GM23338 (cell line): Measurements from ENCODE around the gene PLA2G7. TPM values are rescaled to one million over a fixed set of nuclear protein-coding genes. Genes with fewer than 3 reads are reported as not detected.
"Not testable (repeated sequence)": the region's sequence is repeated elsewhere in the genome, so short reads cannot be mapped to it uniquely, and the experiment has no call there.

Source experiments
- ATAC-seq: fragments of 200-7000 bp; cut with Tn5 transposase; 3 replicates; pipeline ENCODE4 v1.9.1; 2020
- DNase-seq: peaks from one replicate; pipeline ENCODE4 v3.0.0-alpha.2; 2015; ENCODE audit warnings: low spot score
- H2AFZ ChIP-seq: fragments of 200-600 bp; sonication (generic); 2 replicates; pipeline ENCODE4 v1.8.0; 2016; ENCODE audit warnings: antibody characterized with exemption, mild to moderate bottlenecking, moderate library complexity
- H3F3A ChIP-seq: fragments of 200-600 bp; sonication (generic); replicated peaks from 2 replicates; pipeline ENCODE4 v1.8.0; 2017; ENCODE audit warnings: antibody characterized with exemption, mixed run types, low read depth
- H3K27ac ChIP-seq: fragments of 200-600 bp; sonication (generic); 2 replicates; pipeline ENCODE4 v1.6.1; 2016; ENCODE audit warnings: low read depth
- H3K27me3 ChIP-seq: fragments of 200-600 bp; sonication (generic); 2 replicates; pipeline ENCODE4 v1.8.0; 2016; ENCODE audit warnings: mild to moderate bottlenecking, mixed run types, moderate library complexity; ENCODE audit not compliant: insufficient read depth
- H3K36me3 ChIP-seq: fragments of 200-600 bp; sonication (generic); 2 replicates; pipeline ENCODE4 v1.8.0; 2016; ENCODE audit warnings: mild to moderate bottlenecking; ENCODE audit not compliant: insufficient read depth
- H3K4me1 ChIP-seq: fragments of 200-600 bp; sonication (generic); 2 replicates; pipeline ENCODE4 v1.8.0; 2016; ENCODE audit warnings: mild to moderate bottlenecking, moderate library complexity; ENCODE audit not compliant: insufficient read depth
- H3K4me2 ChIP-seq: fragments of 200-600 bp; sonication (generic); 2 replicates; pipeline ENCODE4 v1.7.1; 2017; ENCODE audit warnings: mixed run types
- H3K4me3 ChIP-seq: fragments of 200-600 bp; sonication (generic); 2 replicates; pipeline ENCODE4 v1.6.1; 2016; ENCODE audit warnings: mixed run types
- H3K79me2 ChIP-seq: fragments of 200-600 bp; sonication (generic); replicated peaks from 2 replicates; pipeline ENCODE4 v1.8.0; 2017; ENCODE audit warnings: mild to moderate bottlenecking; ENCODE audit not compliant: insufficient read depth
- H3K9me2 ChIP-seq: fragments of 200-600 bp; sonication (generic); 2 replicates; pipeline ENCODE4 v1.8.0; 2017; ENCODE audit not compliant: insufficient read depth
- H4K20me1 ChIP-seq: fragments of 200-600 bp; sonication (generic); replicated peaks from 2 replicates; pipeline ENCODE4 v1.8.0; 2017; ENCODE audit warnings: mild to moderate bottlenecking; ENCODE audit not compliant: insufficient read depth
- H3K27ac Mint-ChIP-seq: 2 replicates; pipeline ENCODE4 v1.8.0; 2020; ENCODE audit warnings: inconsistent platforms, mild to moderate bottlenecking, moderate library complexity, mixed read lengths
- H3K27me3 Mint-ChIP-seq: 3 replicates; pipeline ENCODE4 v1.8.0; 2022; ENCODE audit warnings: low read depth, mild to moderate bottlenecking, moderate library complexity, mixed read lengths, inconsistent platforms; ENCODE audit not compliant: insufficient read depth, poor library complexity
- H3K36me3 Mint-ChIP-seq: 3 replicates; pipeline ENCODE4 v1.8.0; 2021; ENCODE audit warnings: low read depth, mild to moderate bottlenecking, inconsistent platforms, moderate library complexity, mixed read lengths
- H3K4me1 Mint-ChIP-seq: 3 replicates; pipeline ENCODE4 v1.8.0; 2020; ENCODE audit warnings: mild to moderate bottlenecking, inconsistent platforms, mixed read lengths
- H3K4me3 Mint-ChIP-seq: 3 replicates; pipeline ENCODE4 v1.8.0; 2021; ENCODE audit warnings: moderate library complexity, mild to moderate bottlenecking, inconsistent platforms, mixed read lengths
- H3K9me3 Mint-ChIP-seq: 3 replicates; pipeline ENCODE4 v1.8.0; 2020; ENCODE audit warnings: moderate library complexity, mild to moderate bottlenecking, inconsistent platforms, mixed read lengths
- CREB1 ChIP-seq: fragments of 250-450 bp; sonication (Bioruptor Pico); IDR thresholded peaks from 2 replicates; pipeline ENCODE4 v1.5.0; 2020; ENCODE audit warnings: low read depth, mild to moderate bottlenecking, moderate library complexity
- EZH2phosphoT487 ChIP-seq: fragments of 200-600 bp; sonication (generic); IDR thresholded peaks from one replicate; pipeline ENCODE4 v1.8.1; 2018; ENCODE audit warnings: antibody characterized with exemption; ENCODE audit not compliant: unreplicated experiment
- JUNB ChIP-seq: IDR thresholded peaks from one replicate; pipeline ENCODE4 v1.6.1; 2016; ENCODE audit warnings: antibody characterized with exemption; ENCODE audit not compliant: unreplicated experiment
- NANOG ChIP-seq: IDR thresholded peaks from 2 replicates; pipeline ENCODE4 v1.6.1; 2016; ENCODE audit warnings: antibody characterized with exemption, borderline replicate concordance
- POLR2AphosphoS5 ChIP-seq: IDR thresholded peaks from 2 replicates; pipeline ENCODE4 v1.6.1; 2016; ENCODE audit warnings: antibody characterized with exemption, low read depth
- REST ChIP-seq: IDR thresholded peaks from one replicate; pipeline ENCODE4 v1.6.1; 2018; ENCODE audit warnings: antibody characterized with exemption; ENCODE audit not compliant: unreplicated experiment
- STAT1 ChIP-seq: IDR thresholded peaks from one replicate; pipeline ENCODE4 v1.6.1; 2016; ENCODE audit warnings: antibody characterized with exemption; ENCODE audit not compliant: unreplicated experiment
- ZNF331 ChIP-seq: fragments of 250-450 bp; sonication (Bioruptor Pico); IDR thresholded peaks from 2 replicates; pipeline ENCODE4 v1.5.0; 2020; ENCODE audit warnings: low read depth, mild to moderate bottlenecking, moderate library complexity
- polyA plus RNA-seq: library from polyadenylated mRNA; unstranded; fragments of >200 nt; fragmentation: Nextera tagmentation; extraction: Ambion mirVana; gene quantifications from 2 replicates; pipeline ENCODE4 v1.2.1, GENCODE V29; 2016
- total RNA-seq: library from RNA; depleted of rRNA; stranded (reverse); fragments of >200 nt; shearing (Covaris generic); gene quantifications from 2 replicates; pipeline ENCODE4 v1.2.3, GENCODE V29; 2014

Gene PLA2G7
- total and polyA plus RNA-seq, 2 experiments from 2014 or later: 2.4 to 2.8 TPM

- no peaks in the 10 kb centered on the region for H3K36me3 Mint-ChIP-seq
- Histone ChIP-seq H3K79me2 (no peaks in the 10 kb centered on the region), H3K36me3 (no peaks in the 10 kb centered on the region), H3K4me2 (no peak overlapping the region), H3K4me3 (no peak overlapping the region), H4K20me1 (no peaks in the 10 kb centered on the region), H2AFZ (no peak overlapping the region), H3K27me3 (no peaks in the 10 kb centered on the region), H3K9me2 (peaks cover 34% of the 10 kb centered on the region), H3K27ac (no peak overlapping the region), H3F3A (no peaks in the 10 kb centered on the region), H3K4me1 (peaks cover 11% of the 10 kb centered on the region)
- no peaks in the 10 kb centered on the region for H3K9me3 Mint-ChIP-seq
- peaks cover 17% of the 10 kb centered on the region for H3K4me1 Mint-ChIP-seq
- H3K27me3 Mint-ChIP-seq: peaks cover 1% of the 10 kb centered on the region
- H3K4me3 Mint-ChIP-seq: no peak overlapping the region
- no peak for ATAC-seq
- DNase-seq: no peak
- H3K27ac Mint-ChIP-seq: no peak overlapping the region
- TF ChIP-seq JUNB (no peak), REST (no peak), CREB1 (CRISPR knock-in tag) (no peak), POLR2AphosphoS5 (no peak), EZH2phosphoT487 (no peak), NANOG (no peak), STAT1 (no peak), ZNF331 (no peak)
Measured at GRCh38 chr6:46745973-46746372, 10.8 kb upstream of the PLA2G7 start.

GRCh38 chr6:46744159-46744725 is 9.1 kb upstream of the PLA2G7 start:
- Histone ChIP-seq H3K4me1 (peaks cover 19% of the 10 kb centered on the region), H3K9me2 (peaks cover 34% of the 10 kb centered on the region)
- not testable (repeated sequence) for H3K9me3 Mint-ChIP-seq, H4K20me1 ChIP-seq, H3K79me2 ChIP-seq, H3K27me3 ChIP-seq, DNase-seq, H3K4me2 ChIP-seq, H3K27ac Mint-ChIP-seq, H2AFZ ChIP-seq, H3K27me3 Mint-ChIP-seq, H3K36me3 ChIP-seq, ATAC-seq, H3K27ac ChIP-seq, H3K4me3 ChIP-seq, H3K36me3 Mint-ChIP-seq, H3K4me3 Mint-ChIP-seq, H3F3A ChIP-seq
- peaks cover 16% of the 10 kb centered on the region; the same call in 2 of the 3 replicates for H3K4me1 Mint-ChIP-seq
